HG03045 (cell line): ENCODE results near the gene MRRF.
"Not testable (repeated sequence)": the region's sequence is repeated elsewhere in the genome, so short reads cannot be mapped to it uniquely, and the experiment has no call there.

Source experiments
- ATAC-seq: cut with Tn5 transposase; IDR thresholded peaks from one replicate; pipeline ENCODE4 v1.9.1; 2021; ENCODE audit warnings: mild to moderate bottlenecking, moderate library complexity; ENCODE audit not compliant: unreplicated experiment

MRRF gene

DNA sequence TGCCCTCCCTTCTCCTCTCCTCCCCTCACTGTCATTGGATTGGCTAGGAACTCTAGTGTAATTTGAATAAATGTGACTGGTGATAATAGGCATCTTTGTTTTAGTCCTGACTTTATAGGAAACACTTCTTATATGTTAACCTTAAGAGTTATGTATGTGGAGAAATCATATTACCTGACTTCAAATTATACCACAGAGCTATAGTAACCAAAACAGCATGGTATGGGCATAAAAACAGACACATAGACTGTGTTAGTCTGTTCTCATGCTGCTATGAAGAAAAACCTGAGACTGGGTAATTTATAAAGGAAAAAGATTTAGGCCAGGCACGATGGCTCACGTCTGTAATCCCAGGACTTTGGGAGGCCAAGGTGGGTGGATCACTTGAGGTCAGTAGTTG is 9.4 kb downstream of the MRRF start:
- ATAC-seq = no peak

DNA sequence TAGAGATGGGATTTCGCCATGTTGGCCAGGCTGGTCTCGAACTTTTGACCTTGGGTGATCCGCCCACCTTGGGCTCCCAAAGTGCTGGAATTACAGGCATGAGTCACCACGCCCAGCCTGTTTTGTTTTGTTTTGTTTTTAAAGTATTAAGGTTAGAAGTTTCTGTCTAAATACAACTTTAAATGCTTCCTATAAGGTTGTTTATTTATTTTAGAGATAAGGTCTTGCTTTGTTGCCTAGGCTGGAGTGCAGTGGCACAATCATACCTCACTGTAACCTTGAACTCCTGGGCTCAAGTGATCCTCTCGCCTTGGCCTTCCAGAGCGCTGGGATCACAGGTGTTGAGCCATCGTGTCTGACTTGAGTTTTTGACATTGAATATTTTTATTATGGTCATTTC is 11.4 kb downstream of the MRRF start:
- no peak for ATAC-seq

DNA sequence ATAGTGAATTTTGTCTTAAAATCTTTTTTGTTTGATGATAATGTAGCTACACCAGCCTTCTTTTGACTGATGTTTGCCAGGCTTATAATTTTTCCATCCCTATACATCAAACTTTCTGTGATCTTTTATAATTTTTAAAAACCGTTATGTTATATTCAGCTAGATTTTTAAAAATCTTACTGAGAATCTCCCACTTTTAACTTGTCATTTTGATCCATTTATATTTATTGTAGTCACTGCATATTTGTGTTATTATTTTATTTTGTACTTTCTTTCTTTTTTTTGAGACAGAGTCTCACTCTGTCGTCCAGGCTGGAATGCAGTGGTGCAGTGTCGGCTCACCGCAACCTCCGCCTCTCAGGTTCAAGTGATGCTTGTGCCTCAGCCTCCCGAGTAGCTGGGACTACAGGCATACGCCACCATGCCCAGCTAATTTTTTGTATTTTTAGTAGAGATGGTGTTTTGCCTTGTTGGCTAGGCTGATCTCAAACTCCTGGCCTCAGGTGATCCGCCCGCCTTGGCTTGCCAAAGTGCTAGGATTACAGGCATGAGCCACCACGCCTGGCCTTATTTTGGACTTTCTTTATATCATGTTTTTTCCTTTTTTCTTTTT is 12.7 kb downstream of the MRRF start:
- no peak for ATAC-seq

DNA sequence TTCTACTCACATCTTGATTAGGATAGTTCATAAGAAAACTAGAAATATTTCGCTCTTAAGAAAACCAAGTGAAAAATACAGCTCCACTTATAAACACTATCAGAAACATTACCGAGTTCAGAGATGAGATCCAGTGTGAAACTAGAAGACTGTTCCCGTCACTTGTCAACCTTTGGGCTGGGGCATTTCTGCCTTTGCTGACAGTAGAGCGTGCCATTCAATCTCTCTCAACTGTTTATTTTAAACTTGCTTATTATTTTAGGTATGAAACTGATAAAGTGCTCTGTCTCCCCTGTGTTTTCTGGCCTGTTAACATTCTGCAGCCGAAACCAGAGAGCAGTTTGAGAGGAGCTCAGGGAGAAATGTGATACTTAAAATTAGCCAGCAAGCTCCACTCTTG is 16.7 kb downstream of the MRRF start:
- no peak for ATAC-seq

DNA sequence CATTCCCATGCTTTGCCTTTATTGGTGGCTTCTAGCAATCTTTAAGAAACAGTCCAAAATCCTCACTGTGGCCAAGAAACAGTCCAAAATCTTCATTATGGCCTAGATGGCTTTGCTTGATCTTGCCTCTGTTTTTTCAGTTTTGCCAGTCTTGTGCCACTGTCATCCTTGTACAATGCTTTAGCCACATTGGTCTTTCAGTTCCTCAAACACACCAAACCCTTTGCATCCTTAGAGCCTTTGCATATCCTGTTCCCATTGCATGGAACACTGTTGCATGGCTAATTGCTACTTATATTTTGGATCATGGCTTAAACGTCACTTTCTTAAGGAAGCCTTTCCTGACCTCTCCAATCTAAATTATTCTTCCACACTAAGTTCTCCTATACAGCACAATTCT is 22.1 kb downstream of the MRRF start:
- no peak for ATAC-seq

DNA sequence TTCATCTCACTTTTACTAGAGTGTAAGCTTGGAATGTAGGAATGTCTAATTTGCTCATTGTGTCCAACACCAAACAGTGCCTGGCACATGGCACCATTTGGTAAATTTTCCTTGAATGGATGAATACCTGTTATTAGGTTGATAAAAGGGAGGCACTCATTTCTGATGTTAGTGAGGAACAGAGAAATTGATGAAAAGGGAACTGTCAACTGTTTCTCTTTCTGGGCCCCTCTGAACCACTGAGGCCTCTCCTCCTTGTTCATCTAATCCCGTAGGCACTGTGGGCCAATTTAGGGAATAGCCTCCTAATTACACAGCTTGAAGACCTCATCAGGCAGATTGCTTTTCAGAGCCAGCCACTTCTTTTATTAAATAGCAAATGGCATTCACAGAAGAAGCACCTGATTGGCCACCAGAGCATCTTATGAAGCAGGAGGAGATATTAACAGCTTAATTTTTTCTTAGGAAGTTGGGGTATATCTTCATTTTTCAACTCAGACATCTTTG is 22.6 kb downstream of the MRRF start:
- no peak for ATAC-seq

DNA sequence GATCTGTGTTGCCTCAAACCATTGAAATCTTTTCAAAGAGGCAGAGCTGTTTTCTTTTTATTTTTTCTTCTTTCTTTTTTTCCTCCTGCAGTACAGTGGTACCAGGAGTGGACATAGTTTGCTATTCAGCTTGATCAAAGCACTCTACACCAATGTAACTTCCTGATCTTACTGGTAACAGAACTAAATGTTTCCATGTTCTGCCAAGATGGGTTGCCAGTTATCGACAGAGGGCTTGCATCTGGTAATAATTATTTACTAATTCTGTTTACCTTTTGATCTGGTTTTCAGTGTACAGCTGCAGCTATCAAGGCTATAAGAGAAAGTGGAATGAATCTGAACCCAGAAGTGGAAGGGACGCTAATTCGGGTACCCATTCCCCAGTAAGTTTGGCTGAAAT is 26.8 kb downstream of the MRRF start:
- ATAC-seq = no peak

DNA sequence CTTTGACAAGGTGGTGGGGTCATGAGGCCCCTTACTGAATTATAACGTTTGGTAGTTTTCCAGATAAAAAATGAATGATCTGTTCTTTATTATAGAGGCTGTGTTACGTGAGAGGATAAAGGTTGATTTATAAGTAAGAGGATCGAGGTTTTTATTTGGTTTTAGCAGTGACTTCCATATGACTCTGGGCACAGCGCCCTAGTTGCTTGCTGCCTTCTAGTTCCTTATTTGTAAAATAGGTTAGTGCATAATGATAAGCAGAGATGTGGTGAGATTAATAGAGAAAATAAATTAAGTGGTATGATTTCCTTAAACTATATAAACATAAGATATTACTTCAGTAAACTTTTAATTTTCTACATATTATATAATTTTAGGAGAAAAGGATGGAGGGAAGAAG is 29.8 kb downstream of the MRRF start:
- ATAC-seq = no peak

DNA sequence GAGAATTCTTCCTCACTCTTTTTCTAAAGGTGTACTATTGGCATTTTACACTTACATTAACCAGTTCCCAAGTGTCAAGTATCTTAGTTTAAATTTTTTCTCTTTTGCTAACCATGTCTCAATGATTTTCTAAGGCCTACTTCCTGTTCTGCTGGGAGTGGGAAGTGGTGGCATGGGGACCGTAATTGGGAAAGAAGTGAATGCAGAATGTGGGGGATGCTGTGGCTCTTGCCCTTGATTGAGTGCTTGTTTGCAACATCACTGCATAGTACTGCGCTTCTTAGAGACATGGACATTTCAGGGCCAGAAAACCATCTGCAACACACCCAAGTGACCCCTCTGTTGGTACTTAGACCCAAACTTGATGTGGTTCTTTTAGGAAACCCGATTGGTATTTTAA is 32.8 kb downstream of the MRRF start:
- no peak for ATAC-seq

DNA sequence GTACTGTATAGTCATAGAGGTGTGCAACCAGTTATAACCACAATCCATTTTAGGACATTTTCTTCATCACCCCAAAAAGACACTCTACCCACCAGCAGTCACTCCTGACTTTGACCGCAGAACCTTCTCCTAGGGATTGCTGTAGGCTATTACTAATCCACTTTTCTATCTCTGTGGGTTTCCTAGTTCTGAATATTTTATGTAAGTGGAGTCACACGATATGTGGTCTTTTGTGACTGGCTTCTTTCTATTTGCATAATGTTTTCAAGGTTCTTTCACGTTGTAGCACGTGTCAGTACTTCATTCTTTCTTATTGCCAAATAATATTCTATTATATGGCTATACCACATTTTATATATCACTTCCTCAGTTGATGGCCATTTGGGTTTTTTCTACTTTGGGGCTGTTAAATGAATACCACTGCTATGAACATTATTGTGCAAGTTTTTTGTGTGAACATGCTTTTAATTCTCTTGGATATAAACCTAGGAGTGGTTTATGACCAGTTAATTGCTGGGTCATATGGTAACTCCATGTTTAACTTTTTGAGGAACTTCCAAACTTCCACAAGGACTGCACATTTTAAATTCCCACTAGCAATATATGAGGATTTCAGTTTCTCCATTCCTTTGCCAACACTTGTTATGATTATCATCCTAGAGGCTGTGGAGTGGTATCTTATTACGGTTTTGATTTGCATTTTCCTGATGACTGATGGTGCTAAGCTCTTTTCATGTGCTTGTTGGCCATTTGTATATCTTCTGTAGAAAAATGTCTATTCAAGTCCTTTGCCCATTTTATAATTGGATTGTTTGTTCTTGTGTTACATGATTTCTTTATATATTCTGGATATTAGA is 37.8 kb downstream of the MRRF start:
- ATAC-seq = no peak

DNA sequence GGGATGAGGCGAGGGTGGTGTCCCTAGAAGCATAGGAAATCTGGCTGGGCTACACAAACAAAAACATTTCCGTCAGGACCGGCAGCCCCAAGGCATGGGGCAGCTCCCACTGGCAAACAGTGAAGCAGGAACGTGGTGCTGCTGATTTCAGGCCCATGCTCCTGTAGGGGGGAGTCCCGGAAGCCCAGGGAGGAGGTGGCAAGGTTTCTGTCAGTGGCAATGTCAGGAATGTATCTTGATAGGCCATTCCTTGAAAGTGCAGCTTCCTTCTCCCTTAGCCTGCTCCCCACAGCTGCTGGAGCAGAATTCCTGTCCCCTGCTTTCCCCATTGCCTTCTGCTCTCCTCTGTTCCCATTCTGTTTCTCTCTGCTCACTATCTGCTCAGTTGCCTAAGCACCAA is 42.4 kb downstream of the MRRF start:
- no peak for ATAC-seq

DNA sequence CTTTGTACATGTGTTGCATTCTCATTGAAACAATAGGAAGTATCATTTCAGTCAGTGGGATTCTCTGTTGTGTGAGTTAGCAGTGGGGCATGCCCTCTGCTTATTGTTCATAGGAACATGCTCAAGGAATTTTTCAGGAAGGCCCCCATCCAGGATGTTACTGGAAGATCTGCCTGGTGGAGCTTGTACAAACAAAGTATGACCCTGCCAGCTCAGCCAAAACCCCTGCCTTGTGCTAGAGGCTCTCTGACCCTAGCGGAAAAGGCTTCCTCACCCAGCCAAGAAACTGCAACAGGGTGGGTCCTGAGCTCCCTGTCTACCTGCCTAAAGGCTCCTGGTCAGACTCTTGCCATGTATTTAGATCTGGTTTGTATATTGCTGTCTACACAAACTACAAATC is 43.2 kb downstream of the MRRF start:
- no peak for ATAC-seq

DNA sequence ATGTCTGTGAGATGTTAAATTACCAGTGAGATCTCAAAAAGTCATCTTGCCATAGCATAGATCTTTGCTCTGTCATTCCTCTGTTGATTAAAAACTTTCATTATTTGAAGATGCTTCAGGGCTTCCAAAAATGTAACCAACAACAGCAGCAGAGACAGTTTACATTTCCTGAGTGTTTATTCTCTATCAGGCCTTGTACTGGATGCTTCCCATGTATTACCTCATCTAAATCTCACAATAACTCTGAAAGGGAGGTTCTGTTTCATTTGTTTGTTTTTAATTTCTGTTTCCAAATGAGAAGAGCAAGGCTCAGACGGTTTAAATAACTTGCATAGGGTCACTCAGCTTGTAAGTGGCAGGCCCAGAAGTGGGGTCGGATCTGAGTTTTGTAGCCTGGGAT is 45.2 kb downstream of the MRRF start:
- no peak for ATAC-seq

DNA sequence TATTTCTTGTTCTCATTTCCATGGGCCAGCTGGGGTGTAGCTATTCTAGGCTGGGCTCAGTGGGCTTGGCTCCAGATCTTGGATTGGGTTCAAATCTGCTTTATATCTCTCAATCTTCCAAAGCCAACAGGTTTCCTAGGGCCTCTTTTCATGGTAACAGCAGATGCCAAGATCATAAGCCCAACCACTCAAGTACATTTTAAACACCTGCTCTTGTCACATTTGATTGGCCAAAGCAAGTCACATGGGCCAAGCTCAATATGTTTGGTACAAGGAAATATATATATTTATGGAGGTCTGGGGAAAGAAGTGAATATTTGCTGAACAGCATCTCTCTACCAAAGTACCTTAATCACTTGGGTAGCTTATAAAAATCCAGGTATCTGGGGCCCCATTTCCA is 49.5 kb downstream of the MRRF start:
- no peak for ATAC-seq

DNA sequence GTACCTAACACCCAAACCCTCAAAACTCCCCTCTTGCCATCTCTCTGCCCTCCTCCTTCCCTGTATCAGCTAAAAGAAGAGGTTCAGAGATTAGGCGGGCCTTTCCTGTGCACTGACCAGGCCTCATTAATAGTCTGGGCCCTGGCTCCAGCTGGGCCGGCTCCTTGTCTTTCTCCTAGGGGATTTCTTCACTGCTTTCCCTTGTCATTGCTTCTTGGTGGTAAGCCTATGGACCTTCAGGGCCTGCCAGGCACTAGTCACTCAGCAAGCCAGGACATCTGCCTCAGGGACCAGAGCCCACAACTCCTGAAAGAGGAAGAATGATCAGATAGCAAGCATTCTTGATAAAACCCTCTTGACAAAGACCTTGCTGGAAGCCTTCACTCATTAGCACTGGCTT is 50.9 kb downstream of the MRRF start:
- no peak for ATAC-seq

DNA sequence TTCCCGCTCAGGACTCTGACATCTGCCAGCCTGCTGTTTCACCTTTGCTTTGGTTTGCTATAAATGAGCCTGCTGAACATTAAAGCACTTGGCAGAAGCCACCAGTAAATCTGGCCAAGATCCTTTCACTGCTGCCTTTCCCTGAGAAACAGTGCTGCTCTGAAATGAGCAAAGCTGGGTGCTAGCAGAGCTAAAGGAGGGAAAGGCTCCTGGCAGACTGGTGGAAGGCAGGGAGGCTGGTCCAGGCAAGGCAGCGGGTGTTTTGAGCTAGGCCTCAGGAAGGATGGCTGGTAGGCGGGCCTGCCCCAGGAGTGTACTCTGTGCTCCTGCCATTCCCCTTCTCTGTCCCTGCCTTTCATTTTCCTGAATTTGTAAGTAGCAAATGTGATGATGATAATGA is 53.6 kb downstream of the MRRF start:
- ATAC-seq = no peak

DNA sequence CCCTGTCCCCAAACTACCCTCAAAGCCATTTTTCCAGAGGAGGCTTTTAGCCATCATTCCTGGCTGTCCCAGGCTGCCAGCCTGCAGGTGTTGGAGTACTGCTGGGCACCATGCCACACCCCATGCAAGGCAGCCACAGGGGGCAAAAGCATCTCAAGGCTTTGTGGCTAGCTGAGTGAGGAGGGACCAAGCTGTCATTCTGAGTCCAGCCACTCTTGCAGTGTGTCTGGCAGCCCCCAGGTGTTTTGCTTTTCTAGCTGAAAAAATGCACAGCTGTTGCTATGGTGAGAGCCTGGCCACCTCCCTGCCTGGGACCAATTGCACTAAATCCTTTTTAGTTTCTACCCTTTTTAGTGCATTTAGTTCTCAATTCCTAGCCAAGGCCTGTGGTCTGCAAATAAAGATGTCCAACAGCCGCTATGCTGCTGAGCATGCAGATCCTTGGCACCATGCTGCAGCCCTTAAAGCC is 55.8 kb downstream of the MRRF start:
- ATAC-seq = no peak

DNA sequence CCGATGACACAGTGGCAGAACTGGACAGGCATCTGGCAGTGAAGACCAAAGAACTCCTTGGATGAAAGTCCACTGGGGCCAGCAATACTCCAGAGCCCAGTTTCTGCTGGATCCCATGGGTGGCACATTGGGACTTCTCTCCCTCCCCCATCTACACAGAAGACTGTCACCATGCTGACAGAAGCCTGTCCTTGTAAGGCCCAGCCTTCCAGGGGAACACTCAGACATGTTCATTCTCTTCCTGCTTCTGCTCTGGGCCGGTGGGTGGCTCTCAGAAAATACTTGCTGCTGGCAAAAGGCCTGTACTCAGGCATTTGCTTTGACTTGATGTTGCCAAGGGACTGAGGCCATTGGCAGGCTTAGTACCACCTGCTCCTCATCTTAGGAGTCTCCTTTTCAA is 57.9 kb downstream of the MRRF start:
- no peak for ATAC-seq

DNA sequence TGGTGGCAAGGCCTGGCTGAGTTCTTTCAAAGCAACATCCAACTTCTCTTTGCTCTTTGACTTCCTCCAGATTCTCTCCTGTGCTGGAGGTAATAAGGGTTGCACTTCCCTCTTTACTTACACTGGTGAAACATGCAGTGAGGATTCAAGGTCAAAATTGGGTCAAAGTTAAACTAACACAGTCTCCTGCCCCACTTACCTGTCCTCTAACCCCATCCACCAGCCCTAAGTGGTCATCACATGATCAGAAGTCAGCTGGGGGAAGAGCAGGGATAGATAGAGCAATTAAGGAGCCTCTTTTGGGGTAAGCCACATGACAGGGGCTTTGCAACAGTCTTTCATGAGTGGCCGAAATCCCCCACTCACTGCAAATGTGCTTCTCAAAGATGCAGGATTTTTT is 60.0 kb downstream of the MRRF start:
- not testable (repeated sequence) for ATAC-seq

DNA sequence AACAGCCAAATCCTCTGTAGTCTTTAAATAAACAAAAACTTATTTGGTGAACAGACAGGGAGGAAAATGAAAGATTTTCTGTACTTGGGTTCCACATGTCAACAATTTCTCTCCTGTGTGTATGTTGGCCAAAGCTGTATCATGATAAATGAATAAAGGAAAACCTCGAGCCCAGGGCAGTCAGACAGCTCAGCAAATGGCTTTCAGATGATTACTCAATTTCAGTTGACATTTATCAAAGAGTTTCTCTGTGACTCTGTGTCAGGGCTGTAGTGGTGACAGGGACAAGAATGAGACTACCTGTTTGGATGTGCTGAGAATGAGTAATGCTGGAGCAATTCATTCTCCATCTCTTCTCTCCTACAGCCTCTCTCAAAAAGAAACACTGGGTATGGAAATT is 60.4 kb downstream of the MRRF start:
- ATAC-seq = no peak

DNA sequence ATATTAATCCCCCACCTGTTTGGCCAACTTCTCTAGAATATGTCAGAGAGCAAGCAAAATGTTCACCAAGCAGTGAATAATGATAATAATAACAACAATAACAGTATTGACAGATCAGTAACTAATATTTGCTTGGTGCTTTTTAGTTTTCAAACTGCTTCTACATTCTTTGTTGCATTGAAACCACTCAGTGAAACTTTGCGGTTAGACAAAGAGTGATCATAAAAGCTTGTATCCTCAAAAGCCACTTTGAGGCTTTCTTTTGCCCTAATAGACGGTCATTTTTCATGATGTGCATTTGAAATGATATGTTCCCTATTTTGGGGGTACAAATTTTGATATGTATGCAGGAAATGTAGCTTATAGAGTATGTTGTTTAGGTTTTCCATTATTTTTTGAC is 62.5 kb downstream of the MRRF start:
- ATAC-seq = no peak

DNA sequence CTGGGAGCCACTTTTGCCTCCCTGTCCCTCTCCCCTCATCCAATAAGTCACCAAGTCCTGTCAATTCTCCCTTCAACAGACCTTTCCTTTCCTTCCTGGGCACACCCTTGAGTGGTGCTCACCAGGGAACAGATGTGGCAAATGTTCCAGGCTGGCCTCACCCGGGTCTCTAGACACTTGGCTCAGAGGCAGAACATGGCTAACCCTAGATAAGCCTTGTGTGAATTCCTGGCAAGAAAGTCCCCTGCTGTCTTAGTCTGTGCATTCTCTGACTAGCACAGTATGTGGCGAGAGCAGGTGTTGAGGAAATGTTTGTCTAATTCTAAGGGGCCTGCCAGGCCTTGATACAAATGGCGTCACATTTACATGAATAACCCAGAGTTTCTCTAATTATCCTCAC is 64.9 kb downstream of the MRRF start:
- ATAC-seq = no peak
